Measurements from ENCODE around the gene CDC25B. TPM values are rescaled to one million over a fixed set of nuclear protein-coding genes. Genes with fewer than 3 reads are reported as not detected.
A peak's percentile ranks its signal among the peaks of the same experiment; 100 is the strongest.

The CDC25B gene
- total and polyA plus RNA-seq, 2 of the 13 experiments (the other 11 are each of a cell fraction or from before 2014, with no cell fraction given) = 14.5 to 19.4 TPM

- TF ChIP-seq PBX3 (CRISPR knock-in tag; IDR thresholded peaks at IDR 0.05; ENCODE audit: borderline replicate concordance) (no peak), ZNF574 (CRISPR knock-in tag; IDR thresholded peaks at IDR 0.05) (peak; percentile 88), CEBPB (IDR thresholded peaks at IDR 0.05; ENCODE audit: borderline replicate concordance, low read depth, low read length) (no peak), SRSF4 (IDR thresholded peaks at IDR 0.05; ENCODE audit: low read depth, low read length, poor library complexity, severe bottlenecking) (no peak), ZNF530 (CRISPR knock-in tag; IDR thresholded peaks at IDR 0.05; ENCODE audit: low read depth) (no peak), BCL6 (CRISPR knock-in tag; IDR thresholded peaks at IDR 0.05) (no peak), FIP1L1 (IDR thresholded peaks at IDR 0.05; ENCODE audit: borderline replicate concordance, insufficient read depth, low read depth, low read length) (no peak), ZNF883 (CRISPR knock-in tag; IDR thresholded peaks at IDR 0.05; ENCODE audit: not compliant biosample characterization) (no peak), NR3C1 (CRISPR knock-in tag; IDR thresholded peaks at IDR 0.05) (no peak), NKX3-1 (CRISPR knock-in tag; IDR thresholded peaks at IDR 0.05) (no peak), ZNF451 (CRISPR knock-in tag; IDR thresholded peaks at IDR 0.05) (peak; percentile 24; the same call in 1 of the 2 replicates), SMC3 (IDR thresholded peaks at IDR 0.05; ENCODE audit: low read length) (peak; percentile 74), KIAA2018 (CRISPR knock-in tag; IDR thresholded peaks at IDR 0.05; ENCODE audit: borderline replicate concordance) (no peak), SRY (CRISPR knock-in tag; IDR thresholded peaks at IDR 0.05) (no peak), ZNF788 (CRISPR knock-in tag; IDR thresholded peaks at IDR 0.05; ENCODE audit: borderline replicate concordance) (no peak; the same call in 1 of the 2 replicates)
These were observed 14.8 kb upstream of the CDC25B start, which contains the start of gene SPEF1 (continued) for GRCh38 chr20:3781153-3781910.

Data from HepG2 (cell line).